Endodermal cell (in vitro differentiated cells): Measurements from ENCODE around the gene XKR8. TPM values are rescaled to one million over a fixed set of nuclear protein-coding genes. Genes with fewer than 3 reads are reported as not detected.
"Not testable (repeated sequence)": the region's sequence is repeated elsewhere in the genome, so short reads cannot be mapped to it uniquely, and the experiment has no call there.

Experiments used
- DNase-seq: peaks from one replicate; pipeline ENCODE4 v3.0.0-alpha.2; 2017
- H3K27ac ChIP-seq: 2 replicates; pipeline ENCODE4 v1.5.1; 2013; ENCODE audit warnings: mild to moderate bottlenecking, low read depth, low read length, moderate library complexity
- H3K27me3 ChIP-seq: 2 replicates; pipeline ENCODE4 v1.6.1; 2013; ENCODE audit warnings: mild to moderate bottlenecking, low read length, moderate library complexity; ENCODE audit not compliant: insufficient read depth, control insufficient read depth, poor library complexity, severe bottlenecking
- H3K36me3 ChIP-seq: 2 replicates; pipeline ENCODE4 v1.7.0; 2013; ENCODE audit warnings: mild to moderate bottlenecking, low read length, moderate library complexity; ENCODE audit not compliant: control insufficient read depth, insufficient read depth
- H3K4me1 ChIP-seq: one replicate; pipeline ENCODE4 v1.7.0; 2013; ENCODE audit warnings: low read length; ENCODE audit not compliant: control insufficient read depth, insufficient read depth
- H3K4me3 ChIP-seq: 2 replicates; pipeline ENCODE4 v1.5.1; 2013; ENCODE audit warnings: mild to moderate bottlenecking, low read length, moderate library complexity
- H3K9ac ChIP-seq: 2 replicates; pipeline ENCODE4 v1.6.1; 2013; ENCODE audit warnings: mild to moderate bottlenecking, low read length, moderate library complexity; ENCODE audit not compliant: poor library complexity, severe bottlenecking; ENCODE audit errors: extremely low read depth
- H3K9me3 ChIP-seq: 2 replicates; pipeline ENCODE4 v1.6.1; 2013; ENCODE audit warnings: mild to moderate bottlenecking, low read length, moderate library complexity; ENCODE audit not compliant: control insufficient read depth
- H3K27ac Mint-ChIP-seq: 2 replicates; pipeline ENCODE4 v1.8.0; 2020; ENCODE audit warnings: mixed read lengths
- H3K27me3 Mint-ChIP-seq: 2 replicates; pipeline ENCODE4 v1.8.0; 2021; ENCODE audit warnings: mild to moderate bottlenecking, mixed read lengths; ENCODE audit not compliant: insufficient read depth
- H3K36me3 Mint-ChIP-seq: 2 replicates; pipeline ENCODE4 v1.8.0; 2020; ENCODE audit warnings: low read depth, mixed read lengths
- H3K4me1 Mint-ChIP-seq: 2 replicates; pipeline ENCODE4 v1.8.0; 2020; ENCODE audit warnings: mixed read lengths
- H3K4me3 Mint-ChIP-seq: 2 replicates; pipeline ENCODE4 v1.8.0; 2020; ENCODE audit warnings: mild to moderate bottlenecking, moderate library complexity, mixed read lengths
- H3K9me3 Mint-ChIP-seq: 2 replicates; pipeline ENCODE4 v1.8.0; 2020; ENCODE audit warnings: mild to moderate bottlenecking, mixed read lengths
- WGBS, 2 experiments: methylation state at CpG; one replicate each; pipeline versions ENCODE4 v1.1.5 to v1.1.7; 2013; ENCODE audit warnings: missing lambda C conversion rate in 2 of 2, mixed read lengths in 1 of 2; ENCODE audit not compliant: insufficient coverage in 1 of 2, insufficient read length in 1 of 2; 5-methylcytosine and 5-hydroxymethylcytosine counted together
- total RNA-seq, 2 donors: library from RNA; stranded (reverse); fragmentation: NEBNext Ultra II Directional in 1 of 2; extraction: Animal tissue kit (Norgen Biotek cat#: 25700) in 1 of 2; gene quantifications; 2 replicates in 1 of 2; 3 replicates in 1 of 2; pipeline ENCODE4 v1.2.1, GENCODE V29; 2021
- TF ChIP-seq, protein P1 (sequence below): fragments of 200-600 bp; sonication (generic); conservative IDR thresholded peaks from 2 replicates; pipeline ENCODE4 v1.5.0; 2021; ENCODE audit warnings: antibody characterized with exemption, mild to moderate bottlenecking

XKR8 gene
- total RNA-seq, 2 donors from 2014 or later, result 17.5 to 17.7 TPM

- DNase-seq, result no peak
- Histone ChIP-seq H3K4me1 (no peaks in the 10 kb centered on the region), H3K4me3 (no peak overlapping the region), H3K27me3 (no peaks in the 10 kb centered on the region), H3K27ac (no peak overlapping the region), H3K9ac (no peak overlapping the region), H3K9me3 (no peaks in the 10 kb centered on the region), H3K36me3 (peaks cover 57% of the 10 kb centered on the region)
- TF ChIP-seq, protein P1, sequence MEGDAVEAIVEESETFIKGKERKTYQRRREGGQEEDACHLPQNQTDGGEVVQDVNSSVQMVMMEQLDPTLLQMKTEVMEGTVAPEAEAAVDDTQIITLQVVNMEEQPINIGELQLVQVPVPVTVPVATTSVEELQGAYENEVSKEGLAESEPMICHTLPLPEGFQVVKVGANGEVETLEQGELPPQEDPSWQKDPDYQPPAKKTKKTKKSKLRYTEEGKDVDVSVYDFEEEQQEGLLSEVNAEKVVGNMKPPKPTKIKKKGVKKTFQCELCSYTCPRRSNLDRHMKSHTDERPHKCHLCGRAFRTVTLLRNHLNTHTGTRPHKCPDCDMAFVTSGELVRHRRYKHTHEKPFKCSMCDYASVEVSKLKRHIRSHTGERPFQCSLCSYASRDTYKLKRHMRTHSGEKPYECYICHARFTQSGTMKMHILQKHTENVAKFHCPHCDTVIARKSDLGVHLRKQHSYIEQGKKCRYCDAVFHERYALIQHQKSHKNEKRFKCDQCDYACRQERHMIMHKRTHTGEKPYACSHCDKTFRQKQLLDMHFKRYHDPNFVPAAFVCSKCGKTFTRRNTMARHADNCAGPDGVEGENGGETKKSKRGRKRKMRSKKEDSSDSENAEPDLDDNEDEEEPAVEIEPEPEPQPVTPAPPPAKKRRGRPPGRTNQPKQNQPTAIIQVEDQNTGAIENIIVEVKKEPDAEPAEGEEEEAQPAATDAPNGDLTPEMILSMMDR, result no peak
- Mint-ChIP-seq H3K27ac (no peak overlapping the region), H3K4me1 (no peaks in the 10 kb centered on the region), H3K36me3 (peaks cover 45% of the 10 kb centered on the region), H3K4me3 (no peak overlapping the region), H3K9me3 (no peaks in the 10 kb centered on the region), H3K27me3 (no peaks in the 10 kb centered on the region)
- WGBS, 2 experiments, result 98 to 100% methylated on average over 6 to 10 of the region's 10 CpGs
These were observed 42.8 kb downstream of the XKR8 start for GRCh38 chr1:28002600-28002999.

DNA sequence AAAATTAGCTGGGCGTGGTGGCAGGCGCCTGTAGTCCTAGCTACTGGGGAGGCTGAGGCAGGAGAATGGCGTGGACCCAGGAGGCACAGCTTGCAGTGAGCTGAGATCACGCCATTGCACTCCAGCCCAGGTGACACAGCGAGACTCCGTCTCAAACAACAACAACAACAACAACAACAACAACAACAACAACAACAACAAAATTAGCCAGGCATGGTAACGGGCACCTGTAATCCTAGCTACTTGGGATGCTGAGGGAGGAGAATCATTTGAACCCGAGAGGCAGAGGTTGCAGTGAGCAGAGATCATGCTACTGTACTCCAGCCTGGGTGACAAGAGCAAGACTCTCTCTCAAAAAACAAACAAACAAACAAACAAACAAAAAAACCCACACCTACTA is 43.3 kb downstream of the XKR8 start:
- H3K27me3 ChIP-seq, H3K4me1 Mint-ChIP-seq, H3K9me3 ChIP-seq, H3K4me1 ChIP-seq, H3K9ac ChIP-seq, H3K27me3 Mint-ChIP-seq, DNase-seq, H3K9me3 Mint-ChIP-seq, H3K27ac Mint-ChIP-seq, H3K4me3 Mint-ChIP-seq, H3K27ac ChIP-seq, H3K4me3 ChIP-seq: not testable (repeated sequence)
- H3K36me3 ChIP-seq, result peaks cover 52% of the 10 kb centered on the region
- peaks cover 45% of the 10 kb centered on the region for H3K36me3 Mint-ChIP-seq
- WGBS, 2 experiments, result 67 to 96% methylated on average over 1 to 8 of the region's 8 CpGs

DNA sequence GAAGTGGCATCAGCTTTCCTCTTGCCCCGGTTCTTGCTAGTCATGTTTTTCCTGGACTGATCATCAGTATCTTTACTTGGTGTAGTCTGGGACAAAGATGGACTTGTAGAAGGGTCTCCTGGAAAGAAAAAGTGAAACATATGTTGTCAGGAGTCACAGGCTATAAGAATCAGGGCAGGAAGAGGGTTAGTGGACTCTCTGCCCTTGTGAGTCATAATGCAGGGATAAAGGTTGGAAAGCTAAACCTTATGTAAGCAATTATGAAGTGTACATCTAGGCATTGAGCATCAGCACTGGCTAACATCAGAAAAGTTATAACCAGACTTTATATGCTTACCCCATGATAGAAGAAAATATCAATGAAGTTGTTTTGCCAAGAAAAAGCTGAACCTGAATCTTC is 51.2 kb downstream of the XKR8 start:
- Mint-ChIP-seq H3K27me3 (no peaks in the 10 kb centered on the region), H3K9me3 (no peaks in the 10 kb centered on the region), H3K36me3 (peaks cover 47% of the 10 kb centered on the region), H3K4me1 (no peaks in the 10 kb centered on the region), H3K4me3 (no peak overlapping the region), H3K27ac (no peak overlapping the region)
- Histone ChIP-seq H3K36me3 (peaks cover 62% of the 10 kb centered on the region), H3K9ac (no peak overlapping the region), H3K27ac (no peak overlapping the region), H3K27me3 (no peaks in the 10 kb centered on the region), H3K4me1 (no peaks in the 10 kb centered on the region), H3K4me3 (no peak overlapping the region), H3K9me3 (no peaks in the 10 kb centered on the region)
- no peak for DNase-seq
- 96 to 100% methylated on average over 1 of the region's 1 CpG for WGBS, 2 experiments
- TF ChIP-seq, protein P1, result no peak

Other genes starting within 250 kb of the XKR8 start
- gene FAM76A, start 234.0 kb upstream of the XKR8 start, total RNA-seq, result 10 to 100 TPM; 13.0 to 14.7 TPM
- 10 to 100 TPM; 19.5 to 23.3 TPM for gene STX12, start 186.8 kb upstream of the XKR8 start, total RNA-seq
- 10 to 100 TPM; 45.0 to 48.1 TPM for gene PPP1R8, start 129.2 kb upstream of the XKR8 start, total RNA-seq
- 1 to 10 TPM; 8.5 to 8.8 TPM for gene THEMIS2, start 87.4 kb upstream of the XKR8 start, total RNA-seq
- gene RPA2, start 45.4 kb upstream of the XKR8 start, total RNA-seq, result 10 to 100 TPM; 43.5 to 60.0 TPM
- 10 to 100 TPM; 10.1 to 11.8 TPM for gene SMPDL3B, start 25.0 kb upstream of the XKR8 start, total RNA-seq
- 10 to 100 TPM; 29.3 to 32.8 TPM for gene EYA3, start 128.6 kb downstream of the XKR8 start, total RNA-seq
- gene PTAFR, start 216.7 kb downstream of the XKR8 start, total RNA-seq, result under 1 TPM; 0.58 to 0.77 TPM